ENCODE results near the gene ICAM5. TPM values are rescaled to one million over a fixed set of nuclear protein-coding genes. Genes with fewer than 3 reads are reported as not detected.

ICAM5 gene
- total and polyA plus RNA-seq, 10 of the 15 experiments (the other 5 are each of a cell fraction or from before 2014, with no cell fraction given): 0.14 to 4.6 (median 0.94) TPM; not detected in 2

DNA sequence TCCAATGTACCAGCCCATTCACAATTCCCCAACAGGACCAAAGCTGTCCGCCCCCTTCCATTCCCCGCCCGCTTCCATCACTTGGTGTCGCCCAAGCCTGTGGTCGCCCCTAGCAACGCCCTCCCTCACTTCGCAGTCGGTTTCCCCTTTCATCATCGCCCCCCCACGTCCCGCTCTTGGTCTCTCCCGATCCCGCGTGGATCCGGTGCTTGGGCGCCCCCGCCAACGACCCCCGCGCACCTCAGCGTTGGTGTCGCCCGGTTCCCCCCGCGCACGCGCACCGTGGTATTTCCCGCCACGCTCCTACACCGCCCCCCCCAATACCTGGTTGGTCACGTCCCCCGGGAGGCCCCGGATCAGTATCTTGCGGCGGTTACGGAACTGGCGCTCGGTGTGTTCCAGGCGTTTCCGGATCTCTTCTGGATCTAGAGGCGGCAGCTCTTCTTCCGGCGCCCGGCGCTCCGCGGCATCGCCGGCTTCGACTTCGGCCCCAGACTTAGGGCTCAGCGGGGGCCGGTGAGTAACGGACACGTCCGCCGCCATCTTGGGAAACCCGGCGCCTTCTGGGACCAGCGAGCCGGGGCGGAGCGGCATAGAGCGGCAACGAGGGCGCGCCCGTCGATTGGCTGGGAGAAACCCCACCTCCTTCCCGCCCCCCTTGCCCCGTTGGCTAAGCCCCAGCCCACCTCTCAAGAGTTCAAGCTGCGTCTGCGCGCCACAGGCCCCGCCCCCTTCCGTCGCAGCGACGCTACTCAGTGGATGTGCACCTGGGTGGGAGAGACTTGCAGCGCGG is 43.4 kb downstream of the ICAM5 start, which contains the start of gene RAVER1 (continued):
- TF ChIP-seq EP300 (IDR thresholded peaks at IDR 0.05; ENCODE audit: borderline replicate concordance in 1 of 2, control insufficient read depth in 1 of 2, low read depth in 2 of 2, low read length in 2 of 2) (peak; percentile 10 to 28; a peak in 1 of 4 replicates), YY1 (IDR thresholded peaks at IDR 0.05; ENCODE audit: low read depth, low read length) (peak; percentile 97), POLR2AphosphoS2 (IDR thresholded peaks at IDR 0.05; ENCODE audit: low read depth, low read length) (peak; percentile 95), NFXL1 (IDR thresholded peaks at IDR 0.05; ENCODE audit: borderline replicate concordance) (no peak), HDGF (IDR thresholded peaks at IDR 0.05) (0 out of 2 replicates have a peak, but pooled peaks have one; percentile 54), SP1 (IDR thresholded peaks at IDR 0.05; ENCODE audit: low read depth, low read length) (peak; percentile 72), SMC3 (IDR thresholded peaks at IDR 0.05; ENCODE audit: borderline replicate concordance, low read length) (0 out of 2 replicates have a peak, but pooled peaks have one; percentile 2), EED (IDR thresholded peaks at IDR 0.05; ENCODE audit: low read depth) (peak; percentile 18; the same call in 1 of the 2 replicates), MXI1 (IDR thresholded peaks at IDR 0.05; ENCODE audit: low read depth, low read length) (peak; percentile 46), NR2C2 (IDR thresholded peaks at IDR 0.05; ENCODE audit: borderline replicate concordance, control insufficient read depth, insufficient read length, low read depth) (no peak), CHD4 (IDR thresholded peaks at IDR 0.05) (no peak), BCLAF1 (IDR thresholded peaks at IDR 0.05) (peak; percentile 89), ZNF274 (IDR thresholded peaks at IDR 0.05; ENCODE audit: insufficient read depth, insufficient read length) (no peak), SRF (IDR thresholded peaks at IDR 0.05; ENCODE audit: low read depth in 2 of 2, low read length in 2 of 2) (0 out of 4 replicates have a peak, but pooled peaks of 1 of the 2 experiments have one; percentile 6), BMI1 (IDR thresholded peaks at IDR 0.05; ENCODE audit: borderline replicate concordance) (peak; percentile 95), FOS (IDR thresholded peaks at IDR 0.05; ENCODE audit: borderline replicate concordance, extremely low read depth, insufficient read length) (no peak), ESRRA (IDR thresholded peaks at IDR 0.05; ENCODE audit: low read length) (no peak), ZSCAN29 (IDR thresholded peaks at IDR 0.05) (no peak), IKZF1 (conservative IDR thresholded peaks at IDR 0.05) (peak; percentile 72)
- TF ChIP-seq, protein P1, sequence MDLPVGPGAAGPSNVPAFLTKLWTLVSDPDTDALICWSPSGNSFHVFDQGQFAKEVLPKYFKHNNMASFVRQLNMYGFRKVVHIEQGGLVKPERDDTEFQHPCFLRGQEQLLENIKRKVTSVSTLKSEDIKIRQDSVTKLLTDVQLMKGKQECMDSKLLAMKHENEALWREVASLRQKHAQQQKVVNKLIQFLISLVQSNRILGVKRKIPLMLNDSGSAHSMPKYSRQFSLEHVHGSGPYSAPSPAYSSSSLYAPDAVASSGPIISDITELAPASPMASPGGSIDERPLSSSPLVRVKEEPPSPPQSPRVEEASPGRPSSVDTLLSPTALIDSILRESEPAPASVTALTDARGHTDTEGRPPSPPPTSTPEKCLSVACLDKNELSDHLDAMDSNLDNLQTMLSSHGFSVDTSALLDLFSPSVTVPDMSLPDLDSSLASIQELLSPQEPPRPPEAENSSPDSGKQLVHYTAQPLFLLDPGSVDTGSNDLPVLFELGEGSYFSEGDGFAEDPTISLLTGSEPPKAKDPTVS (IDR thresholded peaks at IDR 0.05; ENCODE audit: low read depth, low read length): no peak
- TF ChIP-seq, protein P2, sequence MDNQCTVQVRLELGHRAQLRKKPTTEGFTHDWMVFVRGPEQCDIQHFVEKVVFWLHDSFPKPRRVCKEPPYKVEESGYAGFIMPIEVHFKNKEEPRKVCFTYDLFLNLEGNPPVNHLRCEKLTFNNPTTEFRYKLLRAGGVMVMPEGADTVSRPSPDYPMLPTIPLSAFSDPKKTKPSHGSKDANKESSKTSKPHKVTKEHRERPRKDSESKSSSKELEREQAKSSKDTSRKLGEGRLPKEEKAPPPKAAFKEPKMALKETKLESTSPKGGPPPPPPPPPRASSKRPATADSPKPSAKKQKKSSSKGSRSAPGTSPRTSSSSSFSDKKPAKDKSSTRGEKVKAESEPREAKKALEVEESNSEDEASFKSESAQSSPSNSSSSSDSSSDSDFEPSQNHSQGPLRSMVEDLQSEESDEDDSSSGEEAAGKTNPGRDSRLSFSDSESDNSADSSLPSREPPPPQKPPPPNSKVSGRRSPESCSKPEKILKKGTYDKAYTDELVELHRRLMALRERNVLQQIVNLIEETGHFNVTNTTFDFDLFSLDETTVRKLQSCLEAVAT (IDR thresholded peaks at IDR 0.05): peak; percentile 80
- TF ChIP-seq, protein P3, sequence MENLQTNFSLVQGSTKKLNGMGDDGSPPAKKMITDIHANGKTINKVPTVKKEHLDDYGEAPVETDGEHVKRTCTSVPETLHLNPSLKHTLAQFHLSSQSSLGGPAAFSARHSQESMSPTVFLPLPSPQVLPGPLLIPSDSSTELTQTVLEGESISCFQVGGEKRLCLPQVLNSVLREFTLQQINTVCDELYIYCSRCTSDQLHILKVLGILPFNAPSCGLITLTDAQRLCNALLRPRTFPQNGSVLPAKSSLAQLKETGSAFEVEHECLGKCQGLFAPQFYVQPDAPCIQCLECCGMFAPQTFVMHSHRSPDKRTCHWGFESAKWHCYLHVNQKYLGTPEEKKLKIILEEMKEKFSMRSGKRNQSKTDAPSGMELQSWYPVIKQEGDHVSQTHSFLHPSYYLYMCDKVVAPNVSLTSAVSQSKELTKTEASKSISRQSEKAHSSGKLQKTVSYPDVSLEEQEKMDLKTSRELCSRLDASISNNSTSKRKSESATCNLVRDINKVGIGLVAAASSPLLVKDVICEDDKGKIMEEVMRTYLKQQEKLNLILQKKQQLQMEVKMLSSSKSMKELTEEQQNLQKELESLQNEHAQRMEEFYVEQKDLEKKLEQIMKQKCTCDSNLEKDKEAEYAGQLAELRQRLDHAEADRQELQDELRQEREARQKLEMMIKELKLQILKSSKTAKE (IDR thresholded peaks at IDR 0.05; ENCODE audit: low read depth, poor library complexity, severe bottlenecking): peak; percentile 63

Data from GM12878 (cell line).